IMR-90 (cell line): ENCODE measurements around the gene STAC3. TPM values are rescaled to one million over a fixed set of nuclear protein-coding genes. Genes with fewer than 3 reads are reported as not detected.

Experiments
- ATAC-seq: fragments of 200-7000 bp; cut with Tn5 transposase; 2 replicates; pipeline ENCODE4 v1.9.1; 2020; ENCODE audit warnings: low read depth, mild to moderate bottlenecking, moderate library complexity
- BruUV-seq: library from RNA; stranded (reverse); fragments of 400-500 nt; replicated peaks from 2 replicates; lab custom pipeline; 2021; lab: Mats Ljungman, UMichigan
- CTCF ChIA-PET: fragments of 300-600 bp; formaldehyde crosslinking; extraction: SDS; loops from one replicate; lab custom pipeline; 2021; ENCODE audit warnings: antibody characterized with exemption; lab: Yijun Ruan, JAX
- POLR2A ChIA-PET: fragments of 300-600 bp; sonication (Branson Sonifier 250); formaldehyde crosslinking; loops from one replicate; lab custom pipeline; 2022; ENCODE audit warnings: antibody characterized with exemption; ENCODE audit not compliant: unreplicated experiment; lab: Charles Lee
- DNase-seq: peaks from one replicate; pipeline ENCODE4 v3.0.0; 2013
- H2AFZ ChIP-seq: replicated peaks from 2 replicates; pipeline ENCODE3; 2013; ENCODE audit warnings: low read length, mild to moderate bottlenecking; ENCODE audit not compliant: poor library complexity
- H2AK5ac ChIP-seq: 2 replicates; pipeline ENCODE4 v1.6.1; 2013; ENCODE audit warnings: low read depth, low read length, inconsistent platforms
- H2AK9ac ChIP-seq: replicated peaks from 2 replicates; pipeline ENCODE3; 2013; ENCODE audit warnings: mild to moderate bottlenecking, low read depth, low read length, moderate library complexity; ENCODE audit not compliant: poor library complexity
- H2BK120ac ChIP-seq: 2 replicates; pipeline ENCODE4 v1.6.1; 2013; ENCODE audit warnings: low read depth, low read length, inconsistent platforms
- H2BK15ac ChIP-seq: 3 replicates; pipeline ENCODE4 v1.6.1; 2013; ENCODE audit warnings: low read depth, low read length, inconsistent platforms
- H2BK20ac ChIP-seq: 2 replicates; pipeline ENCODE4 v1.6.1; 2013; ENCODE audit warnings: low read depth, mild to moderate bottlenecking, inconsistent platforms, low read length, moderate library complexity
- H2BK5ac ChIP-seq: 2 replicates; pipeline ENCODE4 v1.6.1; 2013; ENCODE audit warnings: mild to moderate bottlenecking, low read depth, low read length, inconsistent platforms; ENCODE audit not compliant: poor library complexity, severe bottlenecking
- H3K14ac ChIP-seq: replicated peaks from 2 replicates; pipeline ENCODE4 v1.6.1; 2013; ENCODE audit warnings: low read depth, low read length, inconsistent platforms
- H3K18ac ChIP-seq: 2 replicates; pipeline ENCODE4 v1.6.1; 2013; ENCODE audit warnings: low read depth, low read length, control low read depth
- H3K23ac ChIP-seq: 2 replicates; pipeline ENCODE4 v1.6.1; 2013; ENCODE audit warnings: low read depth, low read length, inconsistent platforms
- H3K27ac ChIP-seq: 2 replicates; pipeline ENCODE4 v1.5.1; 2013; ENCODE audit warnings: mild to moderate bottlenecking, control low read depth, low read length; ENCODE audit not compliant: insufficient read depth
- H3K27me3 ChIP-seq: 2 replicates; pipeline ENCODE4 v1.6.1; 2013; ENCODE audit warnings: low read length; ENCODE audit not compliant: control insufficient read depth, insufficient read depth
- H3K36me3 ChIP-seq: 2 replicates; pipeline ENCODE4 v1.6.1; 2013; ENCODE audit warnings: low read length, mixed read lengths; ENCODE audit not compliant: control insufficient read depth, insufficient read depth
- H3K4ac ChIP-seq: 2 replicates; pipeline ENCODE4 v1.6.1; 2013; ENCODE audit warnings: low read depth, low read length, inconsistent platforms
- H3K4me1 ChIP-seq: 2 replicates; pipeline ENCODE4 v1.6.1; 2013; ENCODE audit warnings: low read length, mixed read lengths; ENCODE audit not compliant: control insufficient read depth, insufficient read depth
- H3K4me2 ChIP-seq: 2 replicates; pipeline ENCODE4 v1.6.1; 2013; ENCODE audit warnings: low read depth, mild to moderate bottlenecking, control low read depth, low read length, moderate library complexity
- H3K4me3 ChIP-seq: 2 replicates; pipeline ENCODE4 v1.5.1; 2013; ENCODE audit warnings: low read depth, mild to moderate bottlenecking, control low read depth, low read length, moderate library complexity; ENCODE audit not compliant: insufficient read depth
- H3K56ac ChIP-seq: 2 replicates; pipeline ENCODE4 v1.6.1; 2013; ENCODE audit warnings: low read length, inconsistent platforms; ENCODE audit not compliant: insufficient read depth; ENCODE audit errors: extremely low read depth
- H3K79me1 ChIP-seq, 2 experiments: 2 replicates each; pipeline ENCODE4 v1.6.1; 2013; ENCODE audit warnings: low read length in 2 of 2, inconsistent platforms in 1 of 2, low read depth in 1 of 2
- H3K9ac ChIP-seq: 2 replicates; pipeline ENCODE4 v1.6.1; 2013; ENCODE audit warnings: low read depth, low read length, control low read depth
- H3K9me1 ChIP-seq: 2 replicates; pipeline ENCODE4 v1.6.1; 2013; ENCODE audit warnings: low read length, inconsistent platforms; ENCODE audit not compliant: insufficient read depth
- H3K9me3 ChIP-seq: 2 replicates; pipeline ENCODE4 v1.6.1; 2013; ENCODE audit warnings: low read length; ENCODE audit not compliant: control insufficient read depth, insufficient read depth
- H4K20me1 ChIP-seq: 2 replicates; pipeline ENCODE4 v1.6.1; 2013; ENCODE audit warnings: low read length, inconsistent platforms; ENCODE audit not compliant: insufficient read depth
- H4K5ac ChIP-seq: 2 replicates; pipeline ENCODE4 v1.6.1; 2013; ENCODE audit warnings: mild to moderate bottlenecking, low read depth, low read length, control low read depth
- H4K8ac ChIP-seq, 2 experiments: 2 replicates each; pipeline ENCODE4 v1.6.1; 2013; ENCODE audit warnings: low read depth in 2 of 2, low read length in 2 of 2, control low read depth in 1 of 2, inconsistent platforms in 1 of 2
- H4K91ac ChIP-seq: 2 replicates; pipeline ENCODE4 v1.6.1; 2013; ENCODE audit warnings: low read depth, low read length, inconsistent platforms; ENCODE audit not compliant: insufficient read depth
- BHLHE40 ChIP-seq: fragments of 150-350 bp; IDR thresholded peaks from 2 replicates; pipeline ENCODE4 v1.6.1; 2016; ENCODE audit warnings: mild to moderate bottlenecking, low read depth, low read length
- CHD1 ChIP-seq: IDR thresholded peaks from 2 replicates; pipeline ENCODE4 v1.6.1; 2012; ENCODE audit warnings: low read depth, low read length, improper control_type of control experiment
- FOS ChIP-seq: fragments of 150-350 bp; IDR thresholded peaks from 2 replicates; pipeline ENCODE4 v1.6.1; 2016; ENCODE audit warnings: low read depth, low read length
- MAZ ChIP-seq: IDR thresholded peaks from 2 replicates; pipeline ENCODE4 v1.6.1; 2012; ENCODE audit warnings: low read depth, mild to moderate bottlenecking, low read length, improper control_type of control experiment, moderate library complexity, borderline replicate concordance
- MXI1 ChIP-seq: IDR thresholded peaks from 2 replicates; pipeline ENCODE4 v1.6.1; 2012; ENCODE audit warnings: low read depth, mild to moderate bottlenecking, low read length, moderate library complexity, borderline replicate concordance
- NFE2L2 ChIP-seq: fragments of 150-350 bp; IDR thresholded peaks from 2 replicates; pipeline ENCODE4 v1.6.1; 2016; ENCODE audit warnings: low read depth, mild to moderate bottlenecking, low read length
- POLR2A ChIP-seq: IDR thresholded peaks from 2 replicates; pipeline ENCODE4 v1.6.1; 2012; ENCODE audit warnings: mild to moderate bottlenecking, low read depth, low read length
- RAD21 ChIP-seq: IDR thresholded peaks from 2 replicates; pipeline ENCODE4 v1.6.1; 2012; ENCODE audit warnings: low read length, improper control_type of control experiment
- SMC3 ChIP-seq: fragments of 150-350 bp; IDR thresholded peaks from 2 replicates; pipeline ENCODE4 v1.6.1; 2016; ENCODE audit warnings: low read depth, mild to moderate bottlenecking, antibody characterized with exemption, low read length, moderate library complexity
- WGBS, 2 experiments: methylation state at CpG; one replicate each; pipeline versions ENCODE4 v1.1.5 to v1.1.7; 2013; ENCODE audit warnings: missing lambda C conversion rate in 2 of 2; ENCODE audit not compliant: insufficient read length in 1 of 2; ENCODE audit errors: extremely low coverage in 2 of 2; 5-methylcytosine and 5-hydroxymethylcytosine counted together
- dilution Hi-C: fragments of 300-500 bp; cut with HindIII; formaldehyde crosslinking; loops from one replicate; pipeline ENCODE4 v1.14.3; 2018; ENCODE audit warnings: low sequenced_read_pairs; ENCODE audit not compliant: unreplicated experiment
- in situ Hi-C: fragments of 300-500 bp; cut with MboI; formaldehyde crosslinking; loops from 3 replicates; pipeline ENCODE4 v1.14.3; 2019; ENCODE audit warnings: low sequenced_read_pairs, inconsistent platforms, mixed read lengths
- intact Hi-C: fragments of 100-400 bp; cut with micrococcal nuclease; formaldehyde crosslinking; loops from 2 replicates; pipeline ENCODE4 v1.10.0; 2022
- polyA plus RNA-seq, 3 experiments: library from polyadenylated mRNA; depleted of rRNA; stranded (reverse); fragments of >200 nt; gene quantifications; 2 replicates each; pipeline ENCODE4 v1.2.3, GENCODE V29; 2012; ENCODE audit warnings: low replicate concordance in 1 of 3
- total RNA-seq: library from RNA; depleted of rRNA; stranded (reverse); fragments of >200 nt; gene quantifications from 2 replicates; pipeline ENCODE4 v1.2.3, GENCODE V29; 2012
- TF ChIP-seq, protein P1 (sequence below): fragments of 150-350 bp; IDR thresholded peaks from 2 replicates; pipeline ENCODE4 v1.6.1; 2016; ENCODE audit warnings: low read depth, mild to moderate bottlenecking, low read length, moderate library complexity, borderline replicate concordance
- TF ChIP-seq, protein P2 (sequence below): conservative IDR thresholded peaks from 2 replicates; pipeline ENCODE4 v1.5.1; 2012; ENCODE audit warnings: mild to moderate bottlenecking, low read depth, low read length, improper control_type of control experiment

The STAC3 gene
- total and polyA plus RNA-seq, 2 of the 4 experiments (the other 2 are of a cell fraction) = 0.18 to 0.67 TPM

DNA sequence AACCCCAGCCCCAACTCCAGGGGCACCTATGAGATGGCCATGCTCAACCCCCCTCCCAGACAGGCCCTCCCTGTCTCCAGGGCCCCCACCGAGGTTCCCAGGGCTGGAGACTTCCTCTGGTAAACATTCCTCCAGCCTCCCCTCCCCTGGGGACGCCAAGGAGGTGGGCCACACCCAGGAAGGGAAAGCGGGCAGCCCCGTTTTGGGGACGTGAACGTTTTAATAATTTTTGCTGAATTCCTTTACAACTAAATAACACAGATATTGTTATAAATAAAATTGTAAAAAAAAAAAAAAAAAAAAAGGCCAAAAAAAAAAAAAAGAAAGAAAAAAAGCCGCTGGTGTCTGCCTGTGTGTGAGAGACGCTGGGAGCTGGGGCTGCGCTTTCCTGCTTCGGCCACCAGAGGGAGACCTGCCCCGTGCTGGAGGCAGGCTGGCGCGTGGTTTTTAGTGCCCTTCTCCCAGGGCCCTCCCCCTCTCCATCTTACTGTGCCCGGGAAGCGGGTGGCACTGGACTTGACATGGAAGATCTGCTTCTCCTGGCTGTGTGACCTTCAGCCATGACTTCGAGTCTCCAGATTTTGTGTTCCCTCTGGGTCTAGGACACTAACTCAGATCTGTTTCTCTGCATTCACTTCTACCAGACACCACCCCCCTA is 37.8 kb downstream of the STAC3 start:
- intact Hi-C loops = loop anchor here (1.0 kb wide), 2 partner anchors 26 to 30 kb away; no protein-coding TSS in a partner anchor

More for the DNA sequence above, 37.8 kb downstream of the STAC3 start:
- TF ChIP-seq NFE2L2 (no peak), MAZ (peak; percentile 67; the same call in 1 of the 2 replicates), POLR2A (peak; percentile 30; the same call in 1 of the 2 replicates), BHLHE40 (peak; percentile 28; the same call in 1 of the 2 replicates), SMC3 (peak; percentile 88), MXI1 (peak; percentile 79), RAD21 (peak; percentile 89), FOS (no peak), CHD1 (no peak; the same call in 1 of the 2 replicates)
- TF ChIP-seq, protein P1, sequence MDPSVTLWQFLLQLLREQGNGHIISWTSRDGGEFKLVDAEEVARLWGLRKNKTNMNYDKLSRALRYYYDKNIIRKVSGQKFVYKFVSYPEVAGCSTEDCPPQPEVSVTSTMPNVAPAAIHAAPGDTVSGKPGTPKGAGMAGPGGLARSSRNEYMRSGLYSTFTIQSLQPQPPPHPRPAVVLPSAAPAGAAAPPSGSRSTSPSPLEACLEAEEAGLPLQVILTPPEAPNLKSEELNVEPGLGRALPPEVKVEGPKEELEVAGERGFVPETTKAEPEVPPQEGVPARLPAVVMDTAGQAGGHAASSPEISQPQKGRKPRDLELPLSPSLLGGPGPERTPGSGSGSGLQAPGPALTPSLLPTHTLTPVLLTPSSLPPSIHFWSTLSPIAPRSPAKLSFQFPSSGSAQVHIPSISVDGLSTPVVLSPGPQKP = no peak
- TF ChIP-seq, protein P2, sequence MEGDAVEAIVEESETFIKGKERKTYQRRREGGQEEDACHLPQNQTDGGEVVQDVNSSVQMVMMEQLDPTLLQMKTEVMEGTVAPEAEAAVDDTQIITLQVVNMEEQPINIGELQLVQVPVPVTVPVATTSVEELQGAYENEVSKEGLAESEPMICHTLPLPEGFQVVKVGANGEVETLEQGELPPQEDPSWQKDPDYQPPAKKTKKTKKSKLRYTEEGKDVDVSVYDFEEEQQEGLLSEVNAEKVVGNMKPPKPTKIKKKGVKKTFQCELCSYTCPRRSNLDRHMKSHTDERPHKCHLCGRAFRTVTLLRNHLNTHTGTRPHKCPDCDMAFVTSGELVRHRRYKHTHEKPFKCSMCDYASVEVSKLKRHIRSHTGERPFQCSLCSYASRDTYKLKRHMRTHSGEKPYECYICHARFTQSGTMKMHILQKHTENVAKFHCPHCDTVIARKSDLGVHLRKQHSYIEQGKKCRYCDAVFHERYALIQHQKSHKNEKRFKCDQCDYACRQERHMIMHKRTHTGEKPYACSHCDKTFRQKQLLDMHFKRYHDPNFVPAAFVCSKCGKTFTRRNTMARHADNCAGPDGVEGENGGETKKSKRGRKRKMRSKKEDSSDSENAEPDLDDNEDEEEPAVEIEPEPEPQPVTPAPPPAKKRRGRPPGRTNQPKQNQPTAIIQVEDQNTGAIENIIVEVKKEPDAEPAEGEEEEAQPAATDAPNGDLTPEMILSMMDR = peak; percentile 96
- no TSS peak for BruUV-seq
- H3K23ac ChIP-seq = no peak overlapping the region
- H2AFZ ChIP-seq = peak overlapping the region; percentile 47
- H3K27me3 ChIP-seq = peaks cover 33% of the 10 kb centered on the region
- H2AK9ac ChIP-seq = peak overlapping the region; percentile 73
- H3K56ac ChIP-seq = no peak overlapping the region
- no peak overlapping the region for H3K27ac ChIP-seq
- CTCF ChIA-PET = interaction anchor here (0.6 to 3.5 kb wide), 4 partner anchors 17 to 205 kb away, joined by 3 to 25 read pairs (median 12); partner anchors contain the start of gene SHMT2
- H3K18ac ChIP-seq = no peak overlapping the region
- H3K79me1 ChIP-seq = peaks cover 0 to 7% of the 10 kb centered on the region in 2 experiments; a peak in 1 of 4 replicates
- no peak overlapping the region for H3K4me3 ChIP-seq
- no peak overlapping the region for H2BK20ac ChIP-seq
- H3K4ac ChIP-seq = no peak overlapping the region
- peaks cover 60% of the 10 kb centered on the region for H4K20me1 ChIP-seq
- H3K9me1 ChIP-seq = no peaks in the 10 kb centered on the region
- no peak overlapping the region for H3K4me2 ChIP-seq
- H2BK5ac ChIP-seq = no peak overlapping the region
- H3K9me3 ChIP-seq = no peaks in the 10 kb centered on the region
- in situ Hi-C loops (no loop called here), dilution Hi-C loops (no loop called here)
- DNase-seq = peak; percentile 81
- H3K36me3 ChIP-seq = peaks cover 56% of the 10 kb centered on the region
- H4K5ac ChIP-seq = no peak overlapping the region
- POLR2A ChIA-PET = interaction anchor here (0.5 to 0.7 kb wide), 3 partner anchors 22 to 66 kb away, joined by 5 to 12 read pairs (median 9); no protein-coding TSS in a partner anchor
- H3K9ac ChIP-seq = no peak overlapping the region
- 14% methylated on average over 2 of the region's 16 CpGs; no CpG with 5 or more reads in 1 of the 2 experiments for WGBS, 2 experiments
- H2AK5ac ChIP-seq = 0 out of 2 replicates have a peak overlapping the region, but pooled peaks have one; percentile 49
- peak; percentile 72 for ATAC-seq
- no peak overlapping the region for H2BK15ac ChIP-seq
- no peak overlapping the region for H3K14ac ChIP-seq
- peaks cover 7% of the 10 kb centered on the region for H3K4me1 ChIP-seq
- no peak overlapping the region for H4K91ac ChIP-seq
- no peak overlapping the region for H2BK120ac ChIP-seq
- no peak overlapping the region for H4K8ac ChIP-seq
